ENCODE results near the gene NRG4.
"Not testable (repeated sequence)": the region's sequence is repeated elsewhere in the genome, so short reads cannot be mapped to it uniquely, and the experiment has no call there.

The NRG4 gene

GRCh38 chr15:76011627-76012551 is at the start of gene NRG4:
TSS of gene NRG4 (minus strand) at chr15:76012424. CDS start at chr15:76011230, 1,194 bp downstream.
- no peak for DNase-seq (ENCODE audit: low spot score)

- no peak for DNase-seq (ENCODE audit: low spot score)
Measured at GRCh38 chr15:76061700-76062099, 49.5 kb upstream of the NRG4 start.

DNA sequence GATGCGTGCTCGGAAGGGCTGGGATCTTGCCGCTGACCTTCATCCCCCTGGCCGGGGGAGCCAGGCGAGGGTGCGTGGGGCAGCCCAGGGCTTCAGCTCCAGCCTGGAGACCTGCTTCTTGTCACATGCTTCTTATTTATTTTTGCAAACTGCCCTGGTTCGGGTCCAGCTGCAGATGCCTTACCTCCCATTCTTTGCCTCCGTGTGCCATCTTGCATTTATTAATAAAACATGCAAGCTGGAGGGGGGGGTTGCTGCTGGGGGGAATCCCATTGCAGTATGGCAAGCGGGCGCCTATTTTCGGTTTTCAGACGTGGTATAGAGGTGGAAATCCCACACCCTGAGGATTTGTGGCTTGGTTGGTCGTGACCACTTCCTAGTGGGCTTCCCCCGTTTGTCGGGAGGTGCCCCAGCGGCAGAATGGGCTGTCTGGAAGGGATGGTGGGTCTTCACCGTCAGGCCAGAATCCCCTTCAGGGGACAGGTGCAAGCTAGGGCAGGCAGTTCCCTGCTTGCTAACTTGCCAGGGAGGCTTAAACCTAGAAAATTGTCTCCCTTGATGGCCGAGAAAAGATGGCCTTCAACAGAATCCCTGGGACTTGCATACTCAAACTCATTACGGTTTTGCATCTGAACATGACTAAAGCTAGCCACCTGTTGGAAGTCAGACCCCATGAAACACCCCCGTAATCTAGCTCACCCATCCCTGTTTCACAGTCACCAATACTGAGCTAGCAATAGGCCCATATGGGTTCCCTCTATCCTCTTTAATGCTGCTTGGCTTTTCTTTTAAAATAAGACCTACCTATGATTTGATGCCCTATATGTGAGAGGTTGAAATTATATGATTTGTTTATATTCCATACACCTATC is 48.1 kb upstream of the NRG4 start:
- no peak for DNase-seq (ENCODE audit: low spot score)

- DNase-seq (ENCODE audit: low spot score) = peak; percentile 16
Measured at GRCh38 chr15:76059320-76060117, 47.3 kb upstream of the NRG4 start, which contains the start of gene TMEM266. TSS of gene TMEM266 (plus strand) at chr15:76059985. CDS start at chr15:76134264, 74,279 bp downstream.

GRCh38 chr15:76058714-76059319 is 46.6 kb upstream of the NRG4 start:
- no peak for DNase-seq (ENCODE audit: low spot score)

- DNase-seq (ENCODE audit: low spot score) = peak; percentile 31
Measured at GRCh38 chr15:76057332-76058000, 45.2 kb upstream of the NRG4 start.

GRCh38 chr15:76056931-76057330 is 44.7 kb upstream of the NRG4 start:
- DNase-seq (ENCODE audit: low spot score) = no peak

- DNase-seq (ENCODE audit: low spot score) = not testable (repeated sequence)
Measured at GRCh38 chr15:76054201-76054600, 42.0 kb upstream of the NRG4 start.

DNA sequence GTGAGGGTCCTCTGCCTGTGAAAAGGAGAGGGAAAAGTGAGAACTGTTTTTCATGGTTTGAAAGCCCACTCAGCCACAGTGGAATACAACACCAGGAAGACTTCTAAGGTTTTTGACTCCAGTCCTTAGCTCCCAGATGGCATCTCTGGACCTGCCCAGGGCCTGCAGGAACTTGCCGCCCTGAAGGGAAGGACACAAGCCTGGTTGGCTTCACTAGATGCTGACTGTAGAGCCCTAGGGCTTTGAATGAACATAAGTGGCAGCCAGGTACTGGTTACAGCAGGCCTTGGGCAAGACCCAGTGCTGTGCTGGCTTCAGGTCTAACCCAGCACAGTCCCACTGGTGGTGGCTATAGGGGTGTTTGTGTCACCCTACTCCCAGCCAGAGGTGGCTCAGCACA is 26.3 kb upstream of the NRG4 start:
- DNase-seq (ENCODE audit: low spot score) = no peak

- no peak for DNase-seq (ENCODE audit: low spot score)
Measured at GRCh38 chr15:76035593-76035992, 23.4 kb upstream of the NRG4 start.

DNA sequence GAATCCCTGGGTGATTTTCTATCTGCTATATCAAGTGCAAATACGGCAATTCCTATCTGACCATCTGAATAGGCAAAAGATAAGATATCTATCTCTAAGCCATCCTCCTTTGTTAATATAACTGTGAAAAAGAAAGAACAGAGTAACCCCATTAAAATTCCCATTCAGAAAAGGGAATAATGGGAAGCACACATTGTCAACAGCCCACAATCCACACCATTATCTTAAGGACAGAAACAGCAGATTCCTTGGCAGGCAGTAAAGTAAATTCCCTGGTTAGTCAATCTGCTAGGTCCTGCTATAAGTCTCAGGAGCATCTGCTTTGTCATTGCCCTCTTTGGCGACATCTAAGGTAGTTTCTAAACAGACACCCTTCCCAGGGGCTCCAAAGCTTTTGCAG is 21.9 kb upstream of the NRG4 start:
- no peak for DNase-seq (ENCODE audit: low spot score)

DNA sequence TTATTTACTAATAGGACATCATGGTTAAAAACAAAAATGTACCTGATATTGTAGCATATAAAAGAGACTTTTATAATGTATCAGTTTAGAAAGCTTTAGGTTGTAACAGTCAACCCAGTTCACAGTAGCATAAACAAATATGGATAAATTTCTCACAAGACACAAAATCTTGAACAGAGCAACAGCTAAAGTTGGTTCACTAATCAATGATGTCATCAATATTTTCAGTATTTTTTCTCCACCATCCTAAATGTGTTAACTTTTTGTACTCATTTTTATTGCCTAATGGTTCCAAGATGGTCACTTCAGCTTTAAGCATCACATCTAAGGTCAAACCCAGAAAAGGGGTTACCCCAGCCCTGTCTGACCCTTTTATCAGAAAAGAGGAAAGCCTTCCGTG is 21.2 kb upstream of the NRG4 start:
- no peak for DNase-seq (ENCODE audit: low spot score)

DNA sequence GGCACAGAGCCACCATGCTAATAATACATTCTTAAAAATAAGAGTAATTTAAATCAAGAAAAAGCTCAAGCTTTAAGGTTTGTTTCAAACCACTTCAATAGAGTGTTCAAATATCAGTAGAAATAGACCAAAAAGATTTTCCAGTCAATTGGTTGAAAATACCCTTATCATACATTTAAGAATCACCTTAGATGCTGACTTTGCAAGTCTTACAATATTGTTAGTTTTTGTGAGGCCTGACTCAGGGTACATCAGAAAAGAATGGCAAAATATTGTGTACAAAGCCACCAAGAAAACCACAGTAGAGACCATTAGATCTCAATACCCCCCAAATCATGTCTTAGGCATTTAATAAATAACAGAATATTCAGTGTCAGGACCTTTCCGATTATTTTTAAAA is 19.8 kb upstream of the NRG4 start:
- DNase-seq (ENCODE audit: low spot score) = no peak

- no peak for DNase-seq (ENCODE audit: low spot score)
Measured at GRCh38 chr15:76024021-76024768, 12.0 kb upstream of the NRG4 start.

GRCh38 chr15:76013470-76013869 is 1.2 kb upstream of the NRG4 start:
- DNase-seq (ENCODE audit: low spot score) = not testable (repeated sequence)

- no peak for DNase-seq (ENCODE audit: low spot score)
Measured at GRCh38 chr15:76010613-76011012, 1.6 kb downstream of the NRG4 start.

DNA sequence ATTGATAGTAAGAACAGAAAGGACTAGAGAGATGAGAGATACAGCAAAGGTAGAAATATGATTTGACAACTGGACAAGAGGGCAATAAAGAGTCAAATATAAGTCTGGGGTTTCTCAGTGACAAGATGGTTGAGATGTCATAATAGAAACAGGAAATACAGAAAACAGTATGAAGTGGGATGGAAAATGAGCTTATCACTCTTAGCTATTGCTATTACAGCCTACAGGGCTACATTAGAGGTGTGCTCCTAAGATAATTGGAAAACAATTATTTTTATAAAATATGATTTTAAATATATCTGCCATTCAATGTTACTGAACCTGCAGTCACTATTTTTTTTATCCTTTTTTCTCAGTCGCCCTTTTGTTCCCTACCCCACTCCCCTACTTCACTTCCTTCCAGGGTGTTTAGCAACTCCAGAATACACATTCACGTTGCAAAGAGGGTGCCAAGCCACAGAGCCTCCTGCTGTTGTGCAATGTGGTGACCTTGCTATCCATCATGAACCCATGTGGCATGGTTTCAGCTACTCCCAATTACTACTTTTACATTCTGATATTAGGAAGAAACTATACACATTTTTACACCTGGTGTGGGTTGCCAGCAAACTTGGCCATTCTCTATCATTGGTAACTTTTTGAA is 6.0 kb downstream of the NRG4 start:
- no peak for DNase-seq (ENCODE audit: low spot score)

DNA sequence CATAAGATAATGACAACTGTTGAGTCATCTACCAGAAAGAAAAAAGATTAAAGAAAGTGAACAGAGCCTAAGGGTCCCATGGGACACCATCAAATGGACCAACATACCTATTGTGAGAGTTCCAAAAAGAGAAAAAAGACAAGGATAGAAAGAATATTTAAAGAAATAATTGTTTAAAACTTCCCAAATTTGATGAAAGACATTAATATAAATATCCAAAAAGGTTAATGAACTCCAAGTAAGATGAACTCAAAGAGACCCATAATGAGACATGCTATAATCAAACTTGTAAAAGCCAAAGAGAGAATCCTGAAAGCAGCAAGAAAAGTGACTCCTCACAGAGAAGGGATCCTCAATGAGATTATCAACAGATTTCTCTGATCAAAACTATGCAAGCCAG is 8.9 kb downstream of the NRG4 start:
- DNase-seq (ENCODE audit: low spot score) = no peak

DNA sequence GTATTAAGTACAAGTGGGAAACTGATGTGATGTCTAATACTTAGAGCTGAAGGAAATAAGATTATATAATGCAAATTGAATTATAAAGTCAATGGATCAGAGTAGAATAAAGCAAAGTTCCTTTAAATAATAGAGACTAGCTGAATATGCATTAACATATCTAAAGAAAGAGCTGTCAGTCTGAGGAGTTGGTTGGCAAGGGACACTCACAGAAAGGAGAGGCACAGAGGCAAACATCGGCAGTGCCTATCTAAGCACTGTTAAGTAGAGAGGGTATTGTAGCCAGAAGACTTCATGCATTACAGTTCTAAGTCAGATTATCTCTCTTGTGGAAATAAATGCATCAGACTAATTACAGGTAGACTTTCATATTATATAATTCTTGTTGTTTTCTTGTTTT is 16.6 kb downstream of the NRG4 start:
- no peak for DNase-seq (ENCODE audit: low spot score)

GRCh38 chr15:75994220-75994619 is 18.0 kb downstream of the NRG4 start:
- no peak for DNase-seq (ENCODE audit: low spot score)

Data from globus pallidus (tissue), 1 donor.